Spleen (tissue), 7 donors: ENCODE measurements around the gene HHAT.

Experiments used
- POLR2AphosphoS5 ChIP-seq, 3 donors: sonication (generic); formaldehyde crosslinking; IDR thresholded peaks; one replicate each; pipeline ENCODE4 v1.5.1; 2017; ENCODE audit warnings: antibody characterized with exemption in 3 of 3
- TF ChIP-seq, protein P1 (sequence below), 11 experiments: fragments of 200-600 bp in 7 of 11; fragments of 450-650 bp in 4 of 11; sonication (generic) in 4 of 11; IDR thresholded peaks in 8 of 11; conservative IDR thresholded peaks in 3 of 11; 1 replicate in 7 of 11; 2 replicates in 4 of 11; pipeline versions ENCODE4 v1.4.0 to v1.8.0; 2016 to 2021; ENCODE audit warnings: antibody characterized with exemption in 11 of 11, inconsistent platforms in 4 of 11, mild to moderate bottlenecking in 1 of 11
- donor health status: DM: no; HTN: no; CAD: no; lungs with moderate emphysema.
- donor health status: DM: no; HTN: no; CAD: no.
- donor health status: DM: no; HTN: no; CAD: no.

DNA sequence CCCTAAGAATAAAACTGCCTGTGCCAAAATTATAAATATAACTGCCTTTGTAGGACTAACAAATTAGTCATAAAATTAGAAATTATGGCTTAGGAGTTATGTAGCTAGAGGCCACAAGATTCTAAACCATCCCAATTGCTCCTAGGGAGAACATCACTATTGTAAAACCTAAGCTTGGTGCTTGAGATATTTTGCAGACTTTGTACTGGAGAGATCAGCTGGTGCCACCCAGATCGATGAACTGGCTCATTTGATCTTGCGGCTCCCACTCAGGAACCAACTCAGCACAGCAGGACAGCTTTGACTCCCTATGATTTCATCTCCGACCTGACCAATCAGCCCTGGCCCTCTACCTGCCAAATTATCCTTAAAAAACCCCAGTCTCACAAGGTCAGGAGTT lies 30.6 kb downstream of the HHAT start:
- no peak for TF ChIP-seq POLR2AphosphoS5 (IDR thresholded peaks at IDR 0.05)
- TF ChIP-seq, protein P1, sequence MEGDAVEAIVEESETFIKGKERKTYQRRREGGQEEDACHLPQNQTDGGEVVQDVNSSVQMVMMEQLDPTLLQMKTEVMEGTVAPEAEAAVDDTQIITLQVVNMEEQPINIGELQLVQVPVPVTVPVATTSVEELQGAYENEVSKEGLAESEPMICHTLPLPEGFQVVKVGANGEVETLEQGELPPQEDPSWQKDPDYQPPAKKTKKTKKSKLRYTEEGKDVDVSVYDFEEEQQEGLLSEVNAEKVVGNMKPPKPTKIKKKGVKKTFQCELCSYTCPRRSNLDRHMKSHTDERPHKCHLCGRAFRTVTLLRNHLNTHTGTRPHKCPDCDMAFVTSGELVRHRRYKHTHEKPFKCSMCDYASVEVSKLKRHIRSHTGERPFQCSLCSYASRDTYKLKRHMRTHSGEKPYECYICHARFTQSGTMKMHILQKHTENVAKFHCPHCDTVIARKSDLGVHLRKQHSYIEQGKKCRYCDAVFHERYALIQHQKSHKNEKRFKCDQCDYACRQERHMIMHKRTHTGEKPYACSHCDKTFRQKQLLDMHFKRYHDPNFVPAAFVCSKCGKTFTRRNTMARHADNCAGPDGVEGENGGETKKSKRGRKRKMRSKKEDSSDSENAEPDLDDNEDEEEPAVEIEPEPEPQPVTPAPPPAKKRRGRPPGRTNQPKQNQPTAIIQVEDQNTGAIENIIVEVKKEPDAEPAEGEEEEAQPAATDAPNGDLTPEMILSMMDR (IDR thresholded peaks at IDR 0.05 in 8 of 11, conservative IDR thresholded peaks at IDR 0.05 in 3 of 11): no peak
